ENCODE results near the gene UST.

GRCh38 chr6:148965287-148965686, 218.5 kb downstream of the UST start:
- TF ChIP-seq CTCF (conservative IDR thresholded peaks at IDR 0.05 in 1 of 2, IDR thresholded peaks at IDR 0.05 in 1 of 2; ENCODE audit: extremely low read depth in 1 of 2, insufficient read depth in 1 of 2, low read depth in 1 of 2, low read length in 2 of 2) (no peak), EZH2 (IDR thresholded peaks at IDR 0.05; ENCODE audit: borderline replicate concordance, low read length) (no peak)

Data from mammary epithelial cell (primary cell).